ENCODE data around the gene IQSEC1. TPM values are rescaled to one million over a fixed set of nuclear protein-coding genes. Genes with fewer than 3 reads are reported as not detected.

Gene IQSEC1
- total RNA-seq, 1 donor, result 22.1 TPM

- Histone ChIP-seq H3K9me3 (ENCODE audit: low read depth, low read length) (no peaks in the 10 kb centered on the region), H4K20me1 (ENCODE audit: insufficient read depth, low read length) (no peaks in the 10 kb centered on the region), H2AFZ (ENCODE audit: low read length) (no peak overlapping the region), H3K27ac (ENCODE audit: low read depth, low read length) (no peak overlapping the region), H3K4me2 (ENCODE audit: insufficient read depth, low read length) (no peak overlapping the region), H3K36me3 (ENCODE audit: insufficient read depth, low read length) (no peaks in the 10 kb centered on the region), H3K79me2 (ENCODE audit: insufficient read depth, low read length) (no peaks in the 10 kb centered on the region), H3K4me1 (ENCODE audit: insufficient read depth, low read length) (no peaks in the 10 kb centered on the region), H3K4me3 (ENCODE audit: insufficient read depth, low read length) (no peak overlapping the region), H3K27me3 (ENCODE audit: insufficient read depth, low read length) (peaks cover 20% of the 10 kb centered on the region)
- DNase-seq (ENCODE audit: insufficient read length, low spot score, missing footprints), result peak; percentile 90
- TF ChIP-seq CTCF (IDR thresholded peaks at IDR 0.05; ENCODE audit: extremely low read depth, low read depth, low read length), result no peak
Observed at GRCh38 chr3:13054341-13055285, 18.6 kb downstream of the IQSEC1 start.

- Histone ChIP-seq H3K36me3 (ENCODE audit: insufficient read depth, low read length) (no peaks in the 10 kb centered on the region), H4K20me1 (ENCODE audit: insufficient read depth, low read length) (no peaks in the 10 kb centered on the region), H3K4me2 (ENCODE audit: insufficient read depth, low read length) (no peak overlapping the region), H3K4me3 (ENCODE audit: insufficient read depth, low read length) (no peak overlapping the region), H3K4me1 (ENCODE audit: insufficient read depth, low read length) (no peaks in the 10 kb centered on the region), H3K27ac (ENCODE audit: low read depth, low read length) (no peak overlapping the region), H3K27me3 (ENCODE audit: insufficient read depth, low read length) (peaks cover 20% of the 10 kb centered on the region), H3K79me2 (ENCODE audit: insufficient read depth, low read length) (no peaks in the 10 kb centered on the region), H3K9me3 (ENCODE audit: low read depth, low read length) (no peaks in the 10 kb centered on the region), H2AFZ (ENCODE audit: low read length) (no peak overlapping the region)
- no peak for TF ChIP-seq CTCF (IDR thresholded peaks at IDR 0.05; ENCODE audit: extremely low read depth, low read depth, low read length)
- no peak for DNase-seq (ENCODE audit: insufficient read length, low spot score, missing footprints)
Observed at GRCh38 chr3:13053893-13054292, 19.3 kb downstream of the IQSEC1 start.

GRCh38 chr3:13053420-13053819 lies 19.8 kb downstream of the IQSEC1 start:
- no peak for DNase-seq (ENCODE audit: insufficient read length, low spot score, missing footprints)
- Histone ChIP-seq H3K36me3 (ENCODE audit: insufficient read depth, low read length) (no peaks in the 10 kb centered on the region), H4K20me1 (ENCODE audit: insufficient read depth, low read length) (no peaks in the 10 kb centered on the region), H3K9me3 (ENCODE audit: low read depth, low read length) (no peaks in the 10 kb centered on the region), H3K79me2 (ENCODE audit: insufficient read depth, low read length) (no peaks in the 10 kb centered on the region), H3K27me3 (ENCODE audit: insufficient read depth, low read length) (peaks cover 20% of the 10 kb centered on the region), H2AFZ (ENCODE audit: low read length) (no peak overlapping the region), H3K4me1 (ENCODE audit: insufficient read depth, low read length) (no peaks in the 10 kb centered on the region), H3K4me3 (ENCODE audit: insufficient read depth, low read length) (no peak overlapping the region), H3K27ac (ENCODE audit: low read depth, low read length) (no peak overlapping the region), H3K4me2 (ENCODE audit: insufficient read depth, low read length) (no peak overlapping the region)
- no peak for TF ChIP-seq CTCF (IDR thresholded peaks at IDR 0.05; ENCODE audit: extremely low read depth, low read depth, low read length)

- Histone ChIP-seq H3K4me1 (ENCODE audit: insufficient read depth, low read length) (no peaks in the 10 kb centered on the region), H4K20me1 (ENCODE audit: insufficient read depth, low read length) (no peaks in the 10 kb centered on the region), H3K27ac (ENCODE audit: low read depth, low read length) (no peak overlapping the region), H3K36me3 (ENCODE audit: insufficient read depth, low read length) (no peaks in the 10 kb centered on the region), H3K27me3 (ENCODE audit: insufficient read depth, low read length) (peaks cover 20% of the 10 kb centered on the region), H3K4me3 (ENCODE audit: insufficient read depth, low read length) (no peak overlapping the region), H3K79me2 (ENCODE audit: insufficient read depth, low read length) (no peaks in the 10 kb centered on the region), H2AFZ (ENCODE audit: low read length) (no peak overlapping the region), H3K4me2 (ENCODE audit: insufficient read depth, low read length) (no peak overlapping the region), H3K9me3 (ENCODE audit: low read depth, low read length) (no peaks in the 10 kb centered on the region)
- DNase-seq (ENCODE audit: insufficient read length, low spot score, missing footprints), result no peak
- no peak for TF ChIP-seq CTCF (IDR thresholded peaks at IDR 0.05; ENCODE audit: extremely low read depth, low read depth, low read length)
Observed at GRCh38 chr3:13052191-13052820, 20.9 kb downstream of the IQSEC1 start.
